ENCODE results near the gene GLYATL3.

DNA sequence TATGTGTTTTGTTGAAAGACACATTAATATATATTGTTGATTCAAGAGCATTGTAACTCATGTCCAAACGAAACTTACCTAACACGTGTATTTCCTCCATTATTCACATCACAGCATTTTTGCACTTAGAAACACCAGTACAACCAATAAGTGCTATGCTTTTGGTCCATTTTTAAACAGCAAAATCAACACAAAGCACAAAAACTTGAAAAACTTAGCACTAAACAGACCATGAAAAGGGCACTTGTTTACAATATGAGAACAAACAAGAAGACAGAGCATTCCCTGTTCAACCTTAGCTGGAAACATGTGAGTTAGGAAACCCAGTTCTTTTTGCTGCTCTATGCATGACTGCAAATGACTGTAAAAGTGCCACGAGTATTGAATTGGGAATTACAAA lies 9.6 kb downstream of the GLYATL3 start:
- TF ChIP-seq REST (IDR thresholded peaks at IDR 0.05; ENCODE audit: low read depth, low read length) (no peak), FOXM1 (IDR thresholded peaks at IDR 0.05; ENCODE audit: low read depth) (no peak), POLR2AphosphoS5 (IDR thresholded peaks at IDR 0.05; ENCODE audit: low read depth, low read length) (no peak), SIN3A (IDR thresholded peaks at IDR 0.05; ENCODE audit: borderline replicate concordance, low read depth, low read length) (no peak), TEAD4 (IDR thresholded peaks at IDR 0.05; ENCODE audit: borderline replicate concordance, insufficient read depth) (no peak), TCF12 (IDR thresholded peaks at IDR 0.05) (no peak), SMC3 (IDR thresholded peaks at IDR 0.05; ENCODE audit: low read depth, low read length) (no peak), CHD2 (IDR thresholded peaks at IDR 0.05; ENCODE audit: low read length, partially characterized antibody) (no peak), EZH2phosphoT487 (IDR thresholded peaks at IDR 0.05; ENCODE audit: borderline replicate concordance, low read depth) (no peak), RAD21 (IDR thresholded peaks at IDR 0.05; ENCODE audit: low read length) (no peak), RCOR1 (IDR thresholded peaks at IDR 0.05; ENCODE audit: low read length) (no peak)
- TF ChIP-seq, protein P1, sequence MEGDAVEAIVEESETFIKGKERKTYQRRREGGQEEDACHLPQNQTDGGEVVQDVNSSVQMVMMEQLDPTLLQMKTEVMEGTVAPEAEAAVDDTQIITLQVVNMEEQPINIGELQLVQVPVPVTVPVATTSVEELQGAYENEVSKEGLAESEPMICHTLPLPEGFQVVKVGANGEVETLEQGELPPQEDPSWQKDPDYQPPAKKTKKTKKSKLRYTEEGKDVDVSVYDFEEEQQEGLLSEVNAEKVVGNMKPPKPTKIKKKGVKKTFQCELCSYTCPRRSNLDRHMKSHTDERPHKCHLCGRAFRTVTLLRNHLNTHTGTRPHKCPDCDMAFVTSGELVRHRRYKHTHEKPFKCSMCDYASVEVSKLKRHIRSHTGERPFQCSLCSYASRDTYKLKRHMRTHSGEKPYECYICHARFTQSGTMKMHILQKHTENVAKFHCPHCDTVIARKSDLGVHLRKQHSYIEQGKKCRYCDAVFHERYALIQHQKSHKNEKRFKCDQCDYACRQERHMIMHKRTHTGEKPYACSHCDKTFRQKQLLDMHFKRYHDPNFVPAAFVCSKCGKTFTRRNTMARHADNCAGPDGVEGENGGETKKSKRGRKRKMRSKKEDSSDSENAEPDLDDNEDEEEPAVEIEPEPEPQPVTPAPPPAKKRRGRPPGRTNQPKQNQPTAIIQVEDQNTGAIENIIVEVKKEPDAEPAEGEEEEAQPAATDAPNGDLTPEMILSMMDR (IDR thresholded peaks at IDR 0.05), result no peak
- TF ChIP-seq, protein P2, sequence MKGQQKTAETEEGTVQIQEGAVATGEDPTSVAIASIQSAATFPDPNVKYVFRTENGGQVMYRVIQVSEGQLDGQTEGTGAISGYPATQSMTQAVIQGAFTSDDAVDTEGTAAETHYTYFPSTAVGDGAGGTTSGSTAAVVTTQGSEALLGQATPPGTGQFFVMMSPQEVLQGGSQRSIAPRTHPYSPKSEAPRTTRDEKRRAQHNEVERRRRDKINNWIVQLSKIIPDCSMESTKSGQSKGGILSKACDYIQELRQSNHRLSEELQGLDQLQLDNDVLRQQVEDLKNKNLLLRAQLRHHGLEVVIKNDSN (IDR thresholded peaks at IDR 0.05; ENCODE audit: borderline replicate concordance, low read depth), result no peak

All from SK-N-SH (cell line).